ENCODE data around the gene ARL15. TPM values are rescaled to one million over a fixed set of nuclear protein-coding genes. Genes with fewer than 3 reads are reported as not detected.

Gene ARL15
- total RNA-seq, 1 donor from 2014 or later: 14.0 TPM

DNA sequence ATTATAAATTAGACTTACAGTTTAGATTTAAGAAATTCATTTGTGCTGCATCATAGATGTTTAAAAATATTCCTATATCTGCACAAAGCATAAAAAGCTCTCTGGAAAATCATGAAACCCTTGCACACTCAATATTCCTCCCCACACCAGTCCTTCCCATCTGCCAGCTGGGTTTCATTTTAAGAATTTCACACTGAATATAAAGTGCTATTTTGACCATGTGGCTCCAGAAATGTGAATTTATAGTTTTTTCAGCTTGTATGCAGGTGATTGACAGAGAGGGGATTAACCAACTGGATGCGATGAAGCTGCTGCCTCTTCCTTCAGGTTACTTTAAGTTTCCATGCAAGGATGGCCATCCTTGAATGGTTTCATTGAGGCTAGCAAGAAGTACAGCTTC lies 403.6 kb downstream of the ARL15 start:
- no peak overlapping the region for H3K4me3 Mint-ChIP-seq (ENCODE audit: unreplicated experiment)
- TF ChIP-seq, protein P1, sequence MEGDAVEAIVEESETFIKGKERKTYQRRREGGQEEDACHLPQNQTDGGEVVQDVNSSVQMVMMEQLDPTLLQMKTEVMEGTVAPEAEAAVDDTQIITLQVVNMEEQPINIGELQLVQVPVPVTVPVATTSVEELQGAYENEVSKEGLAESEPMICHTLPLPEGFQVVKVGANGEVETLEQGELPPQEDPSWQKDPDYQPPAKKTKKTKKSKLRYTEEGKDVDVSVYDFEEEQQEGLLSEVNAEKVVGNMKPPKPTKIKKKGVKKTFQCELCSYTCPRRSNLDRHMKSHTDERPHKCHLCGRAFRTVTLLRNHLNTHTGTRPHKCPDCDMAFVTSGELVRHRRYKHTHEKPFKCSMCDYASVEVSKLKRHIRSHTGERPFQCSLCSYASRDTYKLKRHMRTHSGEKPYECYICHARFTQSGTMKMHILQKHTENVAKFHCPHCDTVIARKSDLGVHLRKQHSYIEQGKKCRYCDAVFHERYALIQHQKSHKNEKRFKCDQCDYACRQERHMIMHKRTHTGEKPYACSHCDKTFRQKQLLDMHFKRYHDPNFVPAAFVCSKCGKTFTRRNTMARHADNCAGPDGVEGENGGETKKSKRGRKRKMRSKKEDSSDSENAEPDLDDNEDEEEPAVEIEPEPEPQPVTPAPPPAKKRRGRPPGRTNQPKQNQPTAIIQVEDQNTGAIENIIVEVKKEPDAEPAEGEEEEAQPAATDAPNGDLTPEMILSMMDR (IDR thresholded peaks at IDR 0.05): no peak
- no peak overlapping the region for H3K27ac Mint-ChIP-seq (ENCODE audit: unreplicated experiment)
- DNase-seq (ENCODE audit: low spot score): no peak
- H3K27me3 Mint-ChIP-seq (ENCODE audit: low read depth): no peaks in the 10 kb centered on the region
- no peaks in the 10 kb centered on the region for H3K9me3 Mint-ChIP-seq (ENCODE audit: low read depth)
- H3K4me1 Mint-ChIP-seq (ENCODE audit: low read depth): no peaks in the 10 kb centered on the region
- no peaks in the 10 kb centered on the region for H3K36me3 Mint-ChIP-seq (ENCODE audit: low read depth)

DNA sequence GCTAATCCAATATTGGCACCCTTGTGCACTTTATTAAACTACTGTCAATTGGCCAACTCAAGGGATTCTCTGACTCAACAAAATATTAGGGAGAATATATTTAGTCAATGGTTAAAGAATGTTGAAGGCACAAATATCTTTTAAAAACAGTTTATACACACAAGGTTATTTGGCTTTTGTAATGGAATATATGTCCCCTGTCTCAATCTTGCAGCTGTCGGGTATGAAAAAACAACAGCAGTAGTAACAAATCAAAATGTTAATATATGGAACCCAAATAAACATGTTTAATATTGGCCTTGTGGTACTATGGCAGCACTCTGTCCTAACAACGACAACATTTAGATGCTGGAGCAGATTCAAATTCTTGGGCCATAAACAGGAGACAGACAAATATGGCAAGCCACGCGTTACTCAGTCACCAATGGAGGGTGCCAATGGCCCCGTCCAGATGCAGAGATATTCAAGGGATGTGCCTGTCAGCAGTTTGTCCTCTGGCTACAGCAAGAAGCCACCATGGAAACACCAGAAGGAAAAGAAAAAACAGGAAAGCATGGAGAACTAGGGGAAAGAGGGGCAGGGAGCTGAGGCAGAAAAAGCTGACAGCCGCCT lies 408.0 kb downstream of the ARL15 start:
- no peak for DNase-seq (ENCODE audit: low spot score)
- Mint-ChIP-seq H3K27me3 (ENCODE audit: low read depth) (no peaks in the 10 kb centered on the region), H3K36me3 (ENCODE audit: low read depth) (peaks cover 3% of the 10 kb centered on the region), H3K9me3 (ENCODE audit: low read depth) (peaks cover 4% of the 10 kb centered on the region), H3K27ac (ENCODE audit: unreplicated experiment) (no peak overlapping the region), H3K4me1 (ENCODE audit: low read depth) (no peaks in the 10 kb centered on the region), H3K4me3 (ENCODE audit: unreplicated experiment) (no peak overlapping the region)
- TF ChIP-seq, protein P1 (IDR thresholded peaks at IDR 0.05): no peak

DNA sequence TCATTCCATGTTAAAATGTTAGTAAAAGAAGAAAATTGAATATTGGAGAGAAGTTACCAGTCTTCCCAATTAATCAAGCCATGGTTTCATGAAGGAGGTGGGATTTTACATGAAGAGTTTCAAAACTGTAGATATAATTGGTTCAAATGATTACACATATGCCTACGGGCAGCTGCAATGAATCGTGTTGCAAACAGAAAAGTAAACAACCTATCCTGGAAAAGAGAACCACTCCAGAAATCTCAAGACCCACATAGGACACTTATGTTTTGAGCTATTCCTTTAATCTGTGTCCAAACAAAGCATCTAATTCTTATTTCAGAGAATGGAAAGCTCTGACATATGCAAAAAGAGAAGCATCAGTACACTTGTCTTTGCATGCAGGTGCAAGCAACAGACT lies 409.7 kb downstream of the ARL15 start:
- no peak overlapping the region for H3K4me3 Mint-ChIP-seq (ENCODE audit: unreplicated experiment)
- no peaks in the 10 kb centered on the region for H3K27me3 Mint-ChIP-seq (ENCODE audit: low read depth)
- peaks cover 3% of the 10 kb centered on the region for H3K36me3 Mint-ChIP-seq (ENCODE audit: low read depth)
- peaks cover 4% of the 10 kb centered on the region for H3K9me3 Mint-ChIP-seq (ENCODE audit: low read depth)
- TF ChIP-seq, protein P1 (IDR thresholded peaks at IDR 0.05): no peak
- H3K27ac Mint-ChIP-seq (ENCODE audit: unreplicated experiment): no peak overlapping the region
- H3K4me1 Mint-ChIP-seq (ENCODE audit: low read depth): no peaks in the 10 kb centered on the region
- DNase-seq (ENCODE audit: low spot score): no peak

DNA sequence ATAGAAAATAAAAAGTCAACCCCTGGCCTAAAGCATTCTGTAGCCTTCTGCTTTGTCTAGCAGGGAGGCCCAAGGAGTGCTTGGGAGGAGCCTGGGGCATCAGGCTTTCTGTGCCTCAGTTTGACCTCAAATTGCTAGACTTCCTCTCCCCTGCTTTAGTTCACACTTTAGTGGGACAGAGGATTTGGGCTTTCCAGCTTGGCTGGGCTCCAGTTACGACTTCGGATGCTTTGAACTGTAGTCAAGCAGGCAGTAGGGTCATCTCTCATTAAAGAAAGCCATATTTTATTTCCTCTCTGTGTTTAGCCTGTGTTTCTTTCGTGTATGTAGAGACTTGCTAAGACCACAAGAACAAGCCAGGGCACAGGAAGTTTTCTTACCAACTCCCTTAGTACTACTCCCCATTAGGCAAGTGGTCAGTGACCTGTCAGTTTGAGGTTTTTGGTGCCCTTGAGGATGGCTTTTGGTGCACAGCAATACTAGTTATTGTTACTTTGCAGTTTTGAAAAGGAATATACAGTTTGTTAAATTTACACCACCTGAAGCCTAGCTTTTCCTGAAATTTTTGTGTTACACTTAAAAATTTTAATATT lies 415.2 kb downstream of the ARL15 start:
- H3K27ac Mint-ChIP-seq (ENCODE audit: unreplicated experiment): no peak overlapping the region

DNA sequence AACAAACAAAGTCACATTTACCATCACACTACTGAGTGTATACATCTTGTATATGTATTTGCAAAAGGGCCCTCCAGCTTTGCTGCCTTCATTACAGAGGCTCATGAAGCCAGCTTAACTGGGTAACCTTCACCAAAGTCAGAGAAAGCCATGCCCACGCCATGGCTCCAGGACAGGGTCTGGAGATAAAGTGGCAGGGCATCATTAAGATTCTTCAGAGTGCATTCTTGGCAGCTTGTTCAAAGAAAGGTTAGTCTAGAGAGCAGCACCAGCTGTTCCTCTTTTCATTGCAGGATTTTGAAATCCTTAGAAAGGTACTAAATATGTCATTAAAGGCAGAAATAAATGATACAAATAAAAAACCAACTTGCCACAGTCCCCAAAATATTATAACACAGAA lies 416.7 kb downstream of the ARL15 start:
- Mint-ChIP-seq H3K4me1 (ENCODE audit: low read depth) (no peaks in the 10 kb centered on the region), H3K27me3 (ENCODE audit: low read depth) (no peaks in the 10 kb centered on the region), H3K27ac (ENCODE audit: unreplicated experiment) (no peak overlapping the region), H3K4me3 (ENCODE audit: unreplicated experiment) (no peak overlapping the region), H3K36me3 (ENCODE audit: low read depth) (peaks cover 3% of the 10 kb centered on the region), H3K9me3 (ENCODE audit: low read depth) (peaks cover 4% of the 10 kb centered on the region)
- TF ChIP-seq, protein P1 (IDR thresholded peaks at IDR 0.05): no peak
- DNase-seq (ENCODE audit: low spot score): no peak

More for the DNA sequence above, 415.2 kb downstream of the ARL15 start:
- no peak overlapping the region for H3K4me3 Mint-ChIP-seq (ENCODE audit: unreplicated experiment)
- TF ChIP-seq, protein P1 (IDR thresholded peaks at IDR 0.05): no peak
- no peaks in the 10 kb centered on the region for H3K27me3 Mint-ChIP-seq (ENCODE audit: low read depth)
- peaks cover 3% of the 10 kb centered on the region for H3K36me3 Mint-ChIP-seq (ENCODE audit: low read depth)
- H3K4me1 Mint-ChIP-seq (ENCODE audit: low read depth): no peaks in the 10 kb centered on the region
- peaks cover 4% of the 10 kb centered on the region for H3K9me3 Mint-ChIP-seq (ENCODE audit: low read depth)
- no peak for DNase-seq (ENCODE audit: low spot score)

Data from chondrocyte (in vitro differentiated cells).